Measurements from ENCODE around the gene MYBPH. TPM values are rescaled to one million over a fixed set of nuclear protein-coding genes. Genes with fewer than 3 reads are reported as not detected.

MYBPH gene
- total and polyA plus RNA-seq, 2 experiments from 2014 or later, result not detected

GRCh38 chr1:203159844-203160243 is 15.8 kb downstream of the MYBPH start (continued):
- TF ChIP-seq ZNF331 (CRISPR knock-in tag; IDR thresholded peaks at IDR 0.05; ENCODE audit: low read depth) (no peak), STAT1 (IDR thresholded peaks at IDR 0.05; ENCODE audit: unreplicated experiment) (no peak), CTCF (conservative IDR thresholded peaks at IDR 0.05; ENCODE audit: low read depth in 2 of 2) (no peak)

- Histone ChIP-seq H3K4me3 (no peak overlapping the region), H3K36me3 (ENCODE audit: insufficient read depth) (no peaks in the 10 kb centered on the region), H3K79me2 (replicated peaks; ENCODE audit: insufficient read depth) (no peaks in the 10 kb centered on the region), H3F3A (replicated peaks; ENCODE audit: low read depth) (no peaks in the 10 kb centered on the region), H4K20me1 (replicated peaks; ENCODE audit: insufficient read depth) (no peaks in the 10 kb centered on the region), H3K4me2 (no peak overlapping the region), H2AFZ (no peak overlapping the region), H3K9me2 (ENCODE audit: insufficient read depth) (no peaks in the 10 kb centered on the region), H3K27me3 (ENCODE audit: insufficient read depth) (no peaks in the 10 kb centered on the region), H3K4me1 (ENCODE audit: insufficient read depth) (peaks cover 3% of the 10 kb centered on the region; the same call in 1 of the 2 replicates), H3K27ac (ENCODE audit: low read depth) (no peak overlapping the region)
- Mint-ChIP-seq H3K27ac (no peak overlapping the region), H3K4me3 (no peak overlapping the region), H3K4me1 (peaks cover 2% of the 10 kb centered on the region; the same call in 2 of the 3 replicates), H3K27me3 (ENCODE audit: insufficient read depth, low read depth, poor library complexity) (peaks cover 7% of the 10 kb centered on the region), H3K9me3 (peaks cover 9% of the 10 kb centered on the region; the same call in 1 of the 3 replicates), H3K36me3 (ENCODE audit: low read depth) (peaks cover 5% of the 10 kb centered on the region; the same call in 1 of the 3 replicates)
- ATAC-seq (no peak), DNase-seq (ENCODE audit: low spot score) (no peak)
- TF ChIP-seq POLR2AphosphoS5 (IDR thresholded peaks at IDR 0.05; ENCODE audit: low read depth), result no peak
- TF ChIP-seq EZH2phosphoT487 (IDR thresholded peaks at IDR 0.05; ENCODE audit: unreplicated experiment), result no peak
- TF ChIP-seq ETS1 (IDR thresholded peaks at IDR 0.05), result no peak
- TF ChIP-seq CREB1 (CRISPR knock-in tag; IDR thresholded peaks at IDR 0.05; ENCODE audit: low read depth), result no peak
- no peak for TF ChIP-seq CTCF (conservative IDR thresholded peaks at IDR 0.05; ENCODE audit: low read depth in 2 of 2)
- TF ChIP-seq ZNF114 (CRISPR knock-in tag; IDR thresholded peaks at IDR 0.05), result no peak
- no peak for TF ChIP-seq NANOG (IDR thresholded peaks at IDR 0.05; ENCODE audit: borderline replicate concordance)
- TF ChIP-seq JUNB (IDR thresholded peaks at IDR 0.05; ENCODE audit: unreplicated experiment), result no peak
- TF ChIP-seq ZNF462 (CRISPR knock-in tag; IDR thresholded peaks at IDR 0.05), result no peak
- TF ChIP-seq EZH2 (IDR thresholded peaks at IDR 0.05; ENCODE audit: low read depth, unreplicated experiment), result no peak
- no peak for TF ChIP-seq STAT1 (IDR thresholded peaks at IDR 0.05; ENCODE audit: unreplicated experiment)
- no peak for TF ChIP-seq ZNF331 (CRISPR knock-in tag; IDR thresholded peaks at IDR 0.05; ENCODE audit: low read depth)
Measured at GRCh38 chr1:203158960-203159665, 16.5 kb downstream of the MYBPH start.
